ENCODE results near the gene PRR14. TPM values are rescaled to one million over a fixed set of nuclear protein-coding genes. Genes with fewer than 3 reads are reported as not detected.
A peak's percentile ranks its signal among the peaks of the same experiment; 100 is the strongest.

The PRR14 gene
- total and polyA plus RNA-seq, 10 of the 15 experiments (the other 5 are each of a cell fraction or from before 2014, with no cell fraction given), result 2.5 to 66.8 (median 19.2) TPM

- Histone ChIP-seq H3K27me3 (replicated peaks in 1 of 2; ENCODE audit: control insufficient read depth in 2 of 2, insufficient read depth in 2 of 2, low read length in 1 of 2) (no peaks in the 10 kb centered on the region), H2AFZ (ENCODE audit: control insufficient read depth, low read depth, low read length) (peak overlapping the region; percentile 89), H4K20me1 (ENCODE audit: control insufficient read depth, insufficient read depth) (no peaks in the 10 kb centered on the region), H3K4me1 (ENCODE audit: control insufficient read depth, insufficient read depth, low read length) (peaks cover 10% of the 10 kb centered on the region), H3K9me3 (replicated peaks; ENCODE audit: control insufficient read depth, insufficient read depth, low read length) (no peaks in the 10 kb centered on the region), H3K9ac (ENCODE audit: control insufficient read depth, insufficient read depth, low read length) (peak overlapping the region; percentile 95), H3K79me2 (ENCODE audit: control insufficient read depth, insufficient read depth, low read length) (peaks cover 34% of the 10 kb centered on the region), H3K27ac (ENCODE audit: control insufficient read depth, insufficient read depth) (peak overlapping the region; percentile 98), H3K4me2 (ENCODE audit: control insufficient read depth, insufficient read depth) (peak overlapping the region; percentile 85), H3K4me3 (peak overlapping the region; percentile 78), H3K36me3 (ENCODE audit: control insufficient read depth in 2 of 2, insufficient read depth in 2 of 2, low read length in 1 of 2) (peaks cover 6 to 15% of the 10 kb centered on the region in 2 experiments)
- intact Hi-C loops (cut with micrococcal nuclease; ENCODE audit: unreplicated experiment), result loop anchor here (1.0 to 10.0 kb wide), 2 partner anchors 39 to 227 kb away; partner anchors contain the start of genes FBRS and FBXL19
- ChIA-PET POLR2A (interaction anchor here (0.5 to 2.3 kb wide), 8 partner anchors 8 to 125 kb away, joined by 3 to 36 read pairs (median 4); partner anchors contain the start of genes FBRS, PRR14 and ZNF785), RAD21 (ENCODE audit: unreplicated experiment) (interaction anchor here (0.8 to 8.0 kb wide), 8 partner anchors 9 to 268 kb away, joined by 3 to 64 read pairs (median 4); partner anchors contain the start of genes DCTPP1, FBRS and PRR14), SMC1A (ENCODE audit: uncharacterized antibody, unreplicated experiment) (interaction anchor here (0.6 to 6.9 kb wide), 18 partner anchors 8 to 605 kb away, joined by 3 to 80 read pairs (median 3); partner anchors contain the start of genes DCTPP1, FBRS and PRR14), CTCF (interaction anchor here (0.5 to 5.8 kb wide), 21 partner anchors 10 to 606 kb away, joined by 3 to 61 read pairs (median 4); partner anchors contain the start of genes DCTPP1, FBRS, PRR14 and TBX6)
- no peak for FAIRE-seq
- TSS peak; percentile 89 for BruUV-seq (replicated peaks)
- peak; percentile 92 for ATAC-seq
- WGBS (ENCODE audit: insufficient coverage, insufficient replicate concordance, low lambda C conversion rate, missing lambda C conversion rate), result 5% methylated on average over 26 of the region's 26 CpGs
- in situ Hi-C loops (cut with MboI), result loop anchor here (5.0 to 10.0 kb wide), 2 partner anchors 35 to 513 kb away; partner anchors contain the start of gene CORO1A
- DNase-seq (ENCODE audit: low read depth, low spot score), result no peak
- TF ChIP-seq HCFC1 (IDR thresholded peaks at IDR 0.05; ENCODE audit: low read length) (peak; percentile 93), HDGF (IDR thresholded peaks at IDR 0.05) (no peak), ZBTB33 (IDR thresholded peaks at IDR 0.05) (peak; percentile 6; the same call in 1 of the 2 replicates), CHD2 (IDR thresholded peaks at IDR 0.05; ENCODE audit: borderline replicate concordance, low read depth, low read length) (peak; percentile 100; the same call in 1 of the 2 replicates), ZBTB40 (IDR thresholded peaks at IDR 0.05; ENCODE audit: borderline replicate concordance) (0 out of 2 replicates have a peak, but pooled peaks have one; percentile 42), NR2C2 (IDR thresholded peaks at IDR 0.05; ENCODE audit: borderline replicate concordance, control insufficient read depth, insufficient read length, low read depth) (no peak), RB1 (IDR thresholded peaks at IDR 0.05; ENCODE audit: borderline replicate concordance) (no peak), JUNB (IDR thresholded peaks at IDR 0.05) (no peak), EGR1 (IDR thresholded peaks at IDR 0.05; ENCODE audit: borderline replicate concordance in 1 of 2, low read depth in 2 of 2, low read length in 2 of 2) (peak in 1 of 2 experiments; percentile 4; a peak in 1 of 3 replicates), CREB1 (IDR thresholded peaks at IDR 0.05; ENCODE audit: low read depth) (peak; percentile 91), ASH2L (IDR thresholded peaks at IDR 0.05; ENCODE audit: borderline replicate concordance, low read depth) (no peak), SREBF1 (IDR thresholded peaks at IDR 0.05; ENCODE audit: low read length) (peak; percentile 74), BHLHE40 (IDR thresholded peaks at IDR 0.05; ENCODE audit: borderline replicate concordance in 1 of 2, low read depth in 2 of 2, low read length in 1 of 2) (peak; percentile 91 to 96)
- TF ChIP-seq, protein P1, sequence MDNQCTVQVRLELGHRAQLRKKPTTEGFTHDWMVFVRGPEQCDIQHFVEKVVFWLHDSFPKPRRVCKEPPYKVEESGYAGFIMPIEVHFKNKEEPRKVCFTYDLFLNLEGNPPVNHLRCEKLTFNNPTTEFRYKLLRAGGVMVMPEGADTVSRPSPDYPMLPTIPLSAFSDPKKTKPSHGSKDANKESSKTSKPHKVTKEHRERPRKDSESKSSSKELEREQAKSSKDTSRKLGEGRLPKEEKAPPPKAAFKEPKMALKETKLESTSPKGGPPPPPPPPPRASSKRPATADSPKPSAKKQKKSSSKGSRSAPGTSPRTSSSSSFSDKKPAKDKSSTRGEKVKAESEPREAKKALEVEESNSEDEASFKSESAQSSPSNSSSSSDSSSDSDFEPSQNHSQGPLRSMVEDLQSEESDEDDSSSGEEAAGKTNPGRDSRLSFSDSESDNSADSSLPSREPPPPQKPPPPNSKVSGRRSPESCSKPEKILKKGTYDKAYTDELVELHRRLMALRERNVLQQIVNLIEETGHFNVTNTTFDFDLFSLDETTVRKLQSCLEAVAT (IDR thresholded peaks at IDR 0.05), result peak; percentile 83; the same call in 1 of the 2 replicates
Observed at GRCh38 chr16:30697264-30698138, 46.7 kb downstream of the PRR14 start.
